Endothelial cell of umbilical vein (primary cell): ENCODE results near the gene NF2. TPM values are rescaled to one million over a fixed set of nuclear protein-coding genes. Genes with fewer than 3 reads are reported as not detected.

Experiments used
- BruUV-seq: library from RNA; stranded (reverse); fragments of 400-500 nt; replicated peaks from 2 replicates; lab custom pipeline; 2021; lab: Mats Ljungman, UMichigan
- CTCF ChIA-PET: fragments of 300-600, 350-600 bp; sonication (Branson Sonifier 250); formaldehyde crosslinking; loops from one replicate; lab custom pipeline; 2021; ENCODE audit warnings: antibody characterized with exemption, inconsistent platforms; lab: Charles Lee
- POLR2A ChIA-PET: fragments of 300-600, 350-600 bp; sonication (Branson Sonifier 250); formaldehyde crosslinking; loops from one replicate; lab custom pipeline; 2021; ENCODE audit warnings: antibody characterized with exemption, inconsistent platforms; lab: Charles Lee
- DNase-seq: peaks from one replicate; pipeline ENCODE4 v3.0.0-alpha.2; 2011; ENCODE audit warnings: low read depth, low spot score
- FAIRE-seq: peaks from 2 replicates; lab custom pipeline; 2011; peaks lifted over from hg19 to GRCh38; lab: Jason Lieb, UNC
- H2AFZ ChIP-seq: 2 replicates; pipeline ENCODE4 v1.6.0; 2012; ENCODE audit warnings: low read depth, low read length, control low read depth, inconsistent platforms
- H3K27ac ChIP-seq: 2 replicates; pipeline ENCODE4 v1.5.1; 2011; ENCODE audit warnings: low read depth, mild to moderate bottlenecking, control low read depth, low read length, moderate library complexity; ENCODE audit not compliant: insufficient read depth
- H3K27me3 ChIP-seq, 2 experiments: 2 replicates each; pipeline versions ENCODE4 v1.6.0 to v1.6.1; 2011; ENCODE audit warnings: low read length in 2 of 2, mixed read lengths in 1 of 2; ENCODE audit not compliant: control insufficient read depth in 2 of 2, insufficient read depth in 2 of 2
- H3K36me3 ChIP-seq, 2 experiments: 2 replicates in 1 of 2; 3 replicates in 1 of 2; pipeline ENCODE4 v1.5.1; 2011; ENCODE audit warnings: low read length in 2 of 2, mild to moderate bottlenecking in 1 of 2, moderate library complexity in 1 of 2; ENCODE audit not compliant: control insufficient read depth in 2 of 2, insufficient read depth in 2 of 2; ENCODE audit errors: extremely low read depth in 1 of 2
- H3K4me1 ChIP-seq: 3 replicates; pipeline ENCODE4 v1.5.1; 2011; ENCODE audit warnings: mild to moderate bottlenecking, low read length; ENCODE audit not compliant: control insufficient read depth, insufficient read depth; ENCODE audit errors: extremely low read depth
- H3K4me2 ChIP-seq: 2 replicates; pipeline ENCODE4 v1.6.1; 2011; ENCODE audit warnings: low read length, control low read depth, mixed read lengths; ENCODE audit not compliant: insufficient read depth
- H3K4me3 ChIP-seq, 3 experiments: fragments of 200-600 bp in 1 of 3; sonication (generic), shearing (Covaris generic) in 1 of 3; replicated peaks in 1 of 3; 2 replicates each; pipeline ENCODE4 v1.5.1; 2011 to 2016; ENCODE audit warnings: control low read depth in 3 of 3, low read length in 3 of 3, mild to moderate bottlenecking in 2 of 3, inconsistent platforms in 1 of 3, low read depth in 1 of 3, moderate library complexity in 1 of 3; ENCODE audit not compliant: insufficient read depth in 1 of 3
- H3K79me2 ChIP-seq: 2 replicates; pipeline ENCODE4 v1.6.0; 2012; ENCODE audit warnings: low read length, inconsistent platforms; ENCODE audit not compliant: control insufficient read depth, insufficient read depth
- H3K9ac ChIP-seq: replicated peaks from 2 replicates; pipeline ENCODE3; 2011; ENCODE audit warnings: low read length, control low read depth; ENCODE audit not compliant: insufficient read depth; ENCODE audit errors: extremely low read depth
- H3K9me1 ChIP-seq: replicated peaks from 3 replicates; pipeline ENCODE4 v1.6.0; 2011; ENCODE audit warnings: mild to moderate bottlenecking, low read length; ENCODE audit not compliant: control insufficient read depth, insufficient read depth; ENCODE audit errors: extremely low read depth
- H3K9me3 ChIP-seq: replicated peaks from 2 replicates; pipeline ENCODE4 v1.5.1; 2012; ENCODE audit warnings: low read length, inconsistent platforms; ENCODE audit not compliant: control insufficient read depth, insufficient read depth
- H4K20me1 ChIP-seq: replicated peaks from 2 replicates; pipeline ENCODE3; 2011; ENCODE audit warnings: mild to moderate bottlenecking, low read length; ENCODE audit not compliant: control insufficient read depth, insufficient read depth; ENCODE audit errors: extremely low read depth
- CTCF ChIP-seq, 2 donors: IDR thresholded peaks; 1 replicate in 1 of 2; 2 replicates in 1 of 2; pipeline ENCODE4 v1.5.1; 2011; ENCODE audit warnings: low read length in 2 of 2, mild to moderate bottlenecking in 2 of 2, moderate library complexity in 2 of 2, control low read depth in 1 of 2, inconsistent platforms in 1 of 2, low read depth in 1 of 2; ENCODE audit not compliant: insufficient read depth in 1 of 2; ENCODE audit errors: extremely low read depth in 1 of 2
- EZH2 ChIP-seq: IDR thresholded peaks from 2 replicates; pipeline ENCODE4 v1.6.1; 2012; ENCODE audit warnings: borderline replicate concordance, low read depth, mild to moderate bottlenecking, moderate library complexity, low read length, inconsistent platforms; ENCODE audit not compliant: severe bottlenecking
- JUN ChIP-seq: IDR thresholded peaks from 2 replicates; pipeline ENCODE4 v1.6.1; 2011; ENCODE audit warnings: borderline replicate concordance, low read depth; ENCODE audit not compliant: insufficient read length, insufficient read depth
- POLR2A ChIP-seq: IDR thresholded peaks from 2 replicates; pipeline ENCODE4 v1.6.1; 2012; ENCODE audit warnings: low read depth, mild to moderate bottlenecking, control low read depth, low read length
- dilution Hi-C: fragments of 300-500 bp; cut with MboI; formaldehyde crosslinking; loops from one replicate; pipeline ENCODE4 v1.15.0; 2019; ENCODE audit warnings: low sequenced_read_pairs; ENCODE audit not compliant: extremely low pct_ligation_motif_present
- intact Hi-C: fragments of 100-400 bp; cut with micrococcal nuclease; formaldehyde crosslinking; loops from one replicate; pipeline ENCODE4 v1.10.0; 2022
- polyA plus RNA-seq, 4 experiments: library from polyadenylated mRNA; depleted of rRNA in 3 of 4; stranded (reverse) in 3 of 4; unstranded in 1 of 4; fragments of >200 nt; gene quantifications; 2 replicates each; pipeline versions ENCODE4 v1.2.1 to v1.2.3, GENCODE V29; 2011 to 2012; ENCODE audit warnings: missing spikeins in 1 of 4
- total RNA-seq: library from RNA; stranded (reverse); gene quantifications from 2 replicates; pipeline ENCODE4 v1.2.3, GENCODE V29; 2021

Gene NF2
- total and polyA plus RNA-seq, 2 donors (not counting 3 experiments of a cell fraction or from before 2014, with no cell fraction given): 27.8 to 115 TPM

- dilution Hi-C loops: no loop called here
- no TSS peak for BruUV-seq
- CTCF ChIA-PET: no interaction called here
These were observed 100.2 kb downstream of the NF2 start for GRCh38 chr22:29703569-29704195.

More at GRCh38 chr22:29703569-29704195, 100.2 kb downstream of the NF2 start:
- no peaks in the 10 kb centered on the region for H3K79me2 ChIP-seq
- TF ChIP-seq JUN (no peak), EZH2 (peak; percentile 37), POLR2A (no peak), CTCF (IDR thresholded peaks at IDR 0.05; ENCODE audit: extremely low read depth in 1 of 2, insufficient read depth in 1 of 2, low read depth in 1 of 2, low read length in 2 of 2) (no peak)
- intact Hi-C loops: loop anchor here (5.0 kb wide), 1 partner anchor 384 kb away; no protein-coding TSS in a partner anchor
- H3K27me3 ChIP-seq: peaks cover 15% of the 10 kb centered on the region in 2 experiments
- H4K20me1 ChIP-seq: no peaks in the 10 kb centered on the region
- H3K36me3 ChIP-seq: no peaks in the 10 kb centered on the region
- no peak overlapping the region for H3K27ac ChIP-seq
- POLR2A ChIA-PET: no interaction called here
- no peak for DNase-seq
- H3K9me1 ChIP-seq: no peaks in the 10 kb centered on the region
- FAIRE-seq: no peak
- H3K4me3 ChIP-seq: no peak overlapping the region
- H3K4me2 ChIP-seq: no peak overlapping the region
- H3K4me1 ChIP-seq: peaks cover 10% of the 10 kb centered on the region
- H3K9ac ChIP-seq: no peak overlapping the region
- no peaks in the 10 kb centered on the region for H3K9me3 ChIP-seq
- H2AFZ ChIP-seq: no peak overlapping the region
